Naive thymus-derived CD8-positive, alpha-beta T cell (primary cell): ENCODE data around the gene EPS8L3. TPM values are rescaled to one million over a fixed set of nuclear protein-coding genes. Genes with fewer than 3 reads are reported as not detected.

Experiments used
- ATAC-seq, 2 donors: fragments of 150-1000 bp; cut with Tn5 transposase in 1 of 2; sonication (Bioruptor Pico), chemical (Tn5 transposase) in 1 of 2; 1 replicate in 1 of 2; 2 replicates in 1 of 2; pipeline ENCODE4 v1.10.0; 2021; ENCODE audit warnings: mild to moderate bottlenecking in 2 of 2, moderate library complexity in 2 of 2
- POLR2A ChIA-PET: fragments of 350-600 bp; sonication (Branson Sonifier 250); formaldehyde crosslinking; loops from one replicate; lab custom pipeline; 2021; ENCODE audit warnings: antibody characterized with exemption; lab: Charles Lee
- DNase-seq, 10 donors: peaks; one replicate each; pipeline versions ENCODE4 v3.0.0 to v3.0.0-alpha.2; 2020 to 2022
- H3K27ac Mint-ChIP-seq, 10 donors: one replicate each; pipeline ENCODE4 v1.8.0; 2020 to 2022; ENCODE audit warnings: mild to moderate bottlenecking in 10 of 10, mixed read lengths in 10 of 10, moderate library complexity in 4 of 10, inconsistent platforms in 1 of 10
- H3K27me3 Mint-ChIP-seq, 5 donors: one replicate each; pipeline ENCODE4 v1.8.0; 2021 to 2022; ENCODE audit warnings: mixed read lengths in 5 of 5
- H3K36me3 Mint-ChIP-seq, 3 donors: one replicate each; pipeline ENCODE4 v1.8.0; 2020 to 2022; ENCODE audit warnings: mixed read lengths in 3 of 3, mild to moderate bottlenecking in 2 of 3, inconsistent platforms in 1 of 3
- H3K4me1 Mint-ChIP-seq, 4 donors: one replicate each; pipeline ENCODE4 v1.8.0; 2021 to 2022; ENCODE audit warnings: mixed read lengths in 4 of 4
- H3K4me3 Mint-ChIP-seq, 10 donors: one replicate each; pipeline ENCODE4 v1.8.0; 2020 to 2022; ENCODE audit warnings: mild to moderate bottlenecking in 10 of 10, mixed read lengths in 10 of 10, moderate library complexity in 6 of 10, inconsistent platforms in 1 of 10
- H3K9me3 Mint-ChIP-seq, 9 donors: one replicate each; pipeline ENCODE4 v1.8.0; 2020 to 2022; ENCODE audit warnings: mixed read lengths in 9 of 9, mild to moderate bottlenecking in 3 of 9, inconsistent platforms in 1 of 9, moderate library complexity in 1 of 9
- polyA plus RNA-seq, 3 donors: library from polyadenylated mRNA; unstranded; fragments of 300-500 nt; fragmentation: Illumina TruSeq; gene quantifications; one replicate each; pipeline ENCODE4 v1.2.3, GENCODE V29; 2021
- total RNA-seq, 8 experiments: library from RNA in 2 of 8; stranded (reverse) in 2 of 8; gene quantifications; one replicate each; pipeline ENCODE4 v1.2.3 and lab custom pipeline; 2021 to 2026

The EPS8L3 gene
- total RNA-seq, result not detected
- not detected for polyA plus RNA-seq
- 0 reads per million in 6 experiments for total RNA-seq (lab: John Stamatoyannopoulos, UW)

- DNase-seq (peak in 2 of 10 donors; percentile 12 to 31), ATAC-seq (no peak)
- peaks cover 0 to 2% (median 0%) of the 10 kb centered on the region in 4 donors for H3K4me1 Mint-ChIP-seq
- H3K9me3 Mint-ChIP-seq, result no peaks in the 10 kb centered on the region
- POLR2A ChIA-PET, result no interaction called here
- H3K27ac Mint-ChIP-seq, result no peak within 1 kb of the TSS
- H3K4me3 Mint-ChIP-seq, result no peak within 1 kb of the TSS
- H3K36me3 Mint-ChIP-seq, result no peaks in the 10 kb centered on the region
- peaks cover 0 to 3% (median 0%) of the 10 kb centered on the region in 5 donors for H3K27me3 Mint-ChIP-seq
Measured at GRCh38 chr1:109763646-109764415, at the start of gene EPS8L3. EPS8L3 (minus strand) TSS chr1:109763923; CDS start chr1:109761749, 2,174 bp downstream.

GRCh38 chr1:109812691-109813393 is 49.1 kb upstream of the EPS8L3 start:
- ATAC-seq, result no peak
- Mint-ChIP-seq H3K36me3 (peaks cover 0 to 9% (median 0%) of the 10 kb centered on the region in 3 donors), H3K4me3 (no peak overlapping the region), H3K9me3 (peaks cover 0 to 9% (median 2%) of the 10 kb centered on the region in 9 donors), H3K4me1 (peaks cover 4 to 54% (median 9%) of the 10 kb centered on the region in 4 donors), H3K27ac (no peak overlapping the region), H3K27me3 (no peaks in the 10 kb centered on the region)
- POLR2A ChIA-PET, result interaction anchor here (0.7 kb wide), 1 partner anchor 627 kb away, joined by 5 read pairs; no protein-coding TSS in a partner anchor
- no peak for DNase-seq

- H3K36me3 Mint-ChIP-seq, result no peaks in the 10 kb centered on the region
- no peak for ATAC-seq
- no peak for DNase-seq
- H3K27me3 Mint-ChIP-seq, result no peaks in the 10 kb centered on the region
- H3K4me3 Mint-ChIP-seq, result no peak overlapping the region
- H3K27ac Mint-ChIP-seq, result peak overlapping the region in 1 of 10 donors; percentile 4
- H3K4me1 Mint-ChIP-seq, result peaks cover 6 to 50% (median 33%) of the 10 kb centered on the region in 4 donors
- H3K9me3 Mint-ChIP-seq, result no peaks in the 10 kb centered on the region
- POLR2A ChIA-PET, result no interaction called here
Measured at GRCh38 chr1:109808703-109809102, 45.0 kb upstream of the EPS8L3 start.

- Mint-ChIP-seq H3K27ac (peak overlapping the region in 3 of 10 donors; percentile 9 to 51 (median 39)), H3K4me3 (peak overlapping the region in 1 of 10 donors; percentile 26), H3K4me1 (peaks cover 11 to 51% (median 39%) of the 10 kb centered on the region in 4 donors), H3K27me3 (no peaks in the 10 kb centered on the region), H3K36me3 (no peaks in the 10 kb centered on the region), H3K9me3 (no peaks in the 10 kb centered on the region)
- DNase-seq (no peak), ATAC-seq (no peak)
- POLR2A ChIA-PET, result no interaction called here
Measured at GRCh38 chr1:109807822-109808680, 44.3 kb upstream of the EPS8L3 start.

- H3K4me1 Mint-ChIP-seq, result peaks cover 15 to 52% (median 45%) of the 10 kb centered on the region in 4 donors
- no peaks in the 10 kb centered on the region for H3K36me3 Mint-ChIP-seq
- H3K9me3 Mint-ChIP-seq, result no peaks in the 10 kb centered on the region
- POLR2A ChIA-PET, result interaction anchor here (1.0 kb wide), 1 partner anchor 17 kb away, joined by 3 read pairs; no protein-coding TSS in a partner anchor
- no peaks in the 10 kb centered on the region for H3K27me3 Mint-ChIP-seq
- no peak overlapping the region for H3K4me3 Mint-ChIP-seq
- no peak for ATAC-seq
- H3K27ac Mint-ChIP-seq, result peak overlapping the region in 1 of 10 donors; percentile 51
- no peak for DNase-seq
Measured at GRCh38 chr1:109807402-109807801, 43.7 kb upstream of the EPS8L3 start.

- no peak for DNase-seq
- Mint-ChIP-seq H3K27me3 (no peaks in the 10 kb centered on the region), H3K9me3 (no peaks in the 10 kb centered on the region), H3K27ac (peak overlapping the region in 3 of 10 donors; percentile 47 to 65 (median 59)), H3K36me3 (no peaks in the 10 kb centered on the region), H3K4me1 (peaks cover 19 to 56% (median 51%) of the 10 kb centered on the region in 4 donors), H3K4me3 (no peak overlapping the region)
- no peak for ATAC-seq
- POLR2A ChIA-PET, result interaction anchor here (1.0 kb wide), 1 partner anchor 17 kb away, joined by 3 read pairs; no protein-coding TSS in a partner anchor
Measured at GRCh38 chr1:109806733-109807400, 43.1 kb upstream of the EPS8L3 start.

GRCh38 chr1:109805486-109806165 is 41.9 kb upstream of the EPS8L3 start:
- ATAC-seq (no peak), DNase-seq (no peak)
- Mint-ChIP-seq H3K4me3 (peak overlapping the region in 1 of 10 donors; percentile 24), H3K27ac (no peak overlapping the region), H3K36me3 (no peaks in the 10 kb centered on the region), H3K27me3 (no peaks in the 10 kb centered on the region), H3K4me1 (peaks cover 21 to 68% (median 62%) of the 10 kb centered on the region in 4 donors), H3K9me3 (no peaks in the 10 kb centered on the region)
- POLR2A ChIA-PET, result interaction anchor here (0.8 to 0.9 kb wide), 2 partner anchors 13 to 16 kb away, joined by 3 read pairs; no protein-coding TSS in a partner anchor

- no peak for ATAC-seq
Measured at GRCh38 chr1:109804660-109805059, 40.9 kb upstream of the EPS8L3 start.

GRCh38 chr1:109803901-109804331 is 40.2 kb upstream of the EPS8L3 start:
- DNase-seq (no peak), ATAC-seq (no peak)
- peak overlapping the region in 6 of 10 donors; percentile 48 to 84 (median 77) for H3K4me3 Mint-ChIP-seq
- peak overlapping the region in 4 of 10 donors; percentile 29 to 72 (median 48) for H3K27ac Mint-ChIP-seq
- no peaks in the 10 kb centered on the region for H3K27me3 Mint-ChIP-seq
- peaks cover 26 to 77% (median 74%) of the 10 kb centered on the region in 4 donors for H3K4me1 Mint-ChIP-seq
- H3K9me3 Mint-ChIP-seq, result no peaks in the 10 kb centered on the region
- H3K36me3 Mint-ChIP-seq, result no peaks in the 10 kb centered on the region
- POLR2A ChIA-PET, result no interaction called here

More at GRCh38 chr1:109804660-109805059, 40.9 kb upstream of the EPS8L3 start:
- H3K4me3 Mint-ChIP-seq, result peak overlapping the region in 2 of 10 donors; percentile 23 to 72
- H3K36me3 Mint-ChIP-seq, result no peaks in the 10 kb centered on the region
- no peaks in the 10 kb centered on the region for H3K27me3 Mint-ChIP-seq
- no peak for DNase-seq
- no peaks in the 10 kb centered on the region for H3K9me3 Mint-ChIP-seq
- H3K27ac Mint-ChIP-seq, result peak overlapping the region in 4 of 10 donors; percentile 16 to 72 (median 34)
- POLR2A ChIA-PET, result no interaction called here
- peaks cover 24 to 74% (median 69%) of the 10 kb centered on the region in 4 donors for H3K4me1 Mint-ChIP-seq

GRCh38 chr1:109802901-109803561 is 39.3 kb upstream of the EPS8L3 start:
- peak overlapping the region; percentile 29 to 93 (median 80) for H3K27ac Mint-ChIP-seq
- POLR2A ChIA-PET, result interaction anchor here (3.8 kb wide), 1 partner anchor 11 kb away, joined by 41 read pairs; no protein-coding TSS in a partner anchor
- H3K4me3 Mint-ChIP-seq, result peak overlapping the region; percentile 42 to 85 (median 70)
- no peaks in the 10 kb centered on the region for H3K9me3 Mint-ChIP-seq
- peaks cover 24 to 78% (median 75%) of the 10 kb centered on the region in 4 donors for H3K4me1 Mint-ChIP-seq
- ATAC-seq, result no peak
- H3K27me3 Mint-ChIP-seq, result no peaks in the 10 kb centered on the region
- H3K36me3 Mint-ChIP-seq, result no peaks in the 10 kb centered on the region
- no peak for DNase-seq
